SIG-M5 treated with dmso at 0.1 percent for 504 hours (cell line): ENCODE results near the gene DOK5.

Experiments used
- DNase-seq: peaks from one replicate; lab custom pipeline; 2025; ENCODE audit not compliant: unreplicated experiment; lab: John Stamatoyannopoulos, UW

DOK5 gene

DNA sequence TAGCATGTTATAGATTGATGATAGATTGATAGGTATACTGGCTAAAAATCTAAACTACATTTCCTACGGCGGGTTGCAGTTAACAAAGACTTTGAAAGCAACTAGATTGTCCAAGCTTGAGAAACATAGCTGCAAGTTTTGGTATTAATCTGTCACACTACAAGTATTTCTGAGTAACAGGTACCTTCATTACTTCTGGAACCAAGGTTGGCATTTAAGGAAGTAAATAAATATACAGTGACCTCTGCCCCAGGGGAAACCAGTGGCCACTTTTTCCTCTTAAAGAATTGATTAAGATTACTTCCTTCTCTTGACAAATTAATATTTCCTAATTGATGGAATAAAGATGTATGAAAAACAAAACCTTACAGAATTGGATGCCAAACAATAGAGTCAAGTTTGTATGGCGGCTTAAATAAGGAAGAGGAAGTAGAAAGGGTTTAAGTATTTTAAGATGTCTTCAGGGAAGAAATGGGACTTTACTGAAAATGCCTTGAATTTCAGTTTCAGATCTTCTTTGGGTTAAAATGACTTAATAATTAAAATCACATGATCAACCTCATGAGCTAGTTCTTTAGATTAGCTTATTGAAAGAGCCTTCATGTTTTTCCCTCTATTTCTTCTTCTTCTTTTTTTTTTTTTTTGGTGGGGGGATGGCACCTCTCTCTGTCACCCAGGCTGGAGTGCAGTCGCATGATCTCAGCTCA lies 132.8 kb downstream of the DOK5 start:
- no peak for DNase-seq

DNA sequence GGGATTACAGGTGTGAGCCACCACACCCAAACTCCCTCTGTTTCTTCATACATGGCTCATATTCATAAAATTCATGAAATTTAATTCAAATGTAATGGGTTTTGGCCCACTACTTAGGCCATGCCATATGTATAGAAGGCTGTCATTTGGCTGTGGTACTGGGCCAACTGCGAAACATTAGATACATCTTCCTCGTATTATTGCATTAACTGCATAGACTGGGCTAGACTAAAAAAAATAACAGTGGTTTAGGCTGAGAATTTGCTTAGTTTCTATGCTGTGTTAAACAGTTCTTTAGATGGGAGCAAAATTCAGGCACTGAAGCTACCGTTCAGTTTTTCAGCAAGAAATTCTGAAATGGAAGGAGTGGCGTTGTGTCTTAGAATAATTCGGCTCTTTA lies 133.6 kb downstream of the DOK5 start:
- DNase-seq: no peak

DNA sequence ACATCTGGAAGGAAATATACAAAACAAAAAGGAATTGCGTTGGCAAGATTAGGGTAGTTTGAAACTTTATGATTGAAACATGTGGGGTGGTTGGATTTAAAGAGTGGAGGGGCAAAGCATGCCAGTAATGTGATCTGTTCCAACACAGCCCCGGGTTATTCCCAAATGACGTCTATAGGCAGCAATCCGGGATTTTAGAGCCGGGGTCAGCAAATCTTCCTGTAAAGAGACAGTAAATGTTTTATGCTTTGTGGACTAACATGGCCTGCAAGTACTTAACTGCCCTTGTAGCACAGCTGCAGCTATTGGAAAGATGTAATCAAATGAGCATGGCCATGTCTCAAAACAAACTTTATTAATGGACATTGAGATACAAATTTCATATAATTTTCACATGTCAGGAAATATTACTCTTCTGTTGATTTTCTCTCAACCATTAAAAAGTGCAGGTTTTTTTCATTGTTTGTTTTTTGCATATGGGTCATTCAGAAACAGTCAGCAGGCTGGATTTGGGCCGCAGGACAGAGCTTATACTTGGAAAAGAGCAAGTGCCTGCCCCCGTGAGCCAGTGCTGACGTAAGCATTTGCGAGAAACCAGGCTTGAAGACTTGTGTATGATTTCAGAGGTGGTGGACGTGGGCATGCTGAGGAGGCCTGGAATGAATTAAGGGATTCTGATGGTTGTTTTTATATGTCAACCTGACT lies 136.5 kb downstream of the DOK5 start:
- DNase-seq: no peak

DNA sequence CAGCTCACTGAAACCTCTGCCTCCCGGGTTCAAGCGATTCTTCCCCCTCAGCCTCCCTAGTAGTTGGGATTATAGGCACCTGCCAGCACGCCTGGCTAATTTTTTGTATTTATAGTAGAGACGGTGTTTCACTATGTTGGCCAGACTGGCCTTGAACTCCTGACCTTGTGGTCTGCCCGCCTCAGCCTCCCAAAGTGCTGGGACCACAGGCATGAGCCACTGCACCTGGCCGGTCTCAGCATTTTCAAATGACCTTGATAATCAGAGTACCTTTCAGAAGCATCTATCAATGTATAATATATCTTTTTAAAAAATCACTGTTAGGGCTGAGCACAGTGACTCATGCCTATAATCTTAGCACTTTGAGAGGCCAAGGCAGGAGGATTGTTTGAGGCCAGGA lies 143.0 kb downstream of the DOK5 start:
- DNase-seq: no peak

DNA sequence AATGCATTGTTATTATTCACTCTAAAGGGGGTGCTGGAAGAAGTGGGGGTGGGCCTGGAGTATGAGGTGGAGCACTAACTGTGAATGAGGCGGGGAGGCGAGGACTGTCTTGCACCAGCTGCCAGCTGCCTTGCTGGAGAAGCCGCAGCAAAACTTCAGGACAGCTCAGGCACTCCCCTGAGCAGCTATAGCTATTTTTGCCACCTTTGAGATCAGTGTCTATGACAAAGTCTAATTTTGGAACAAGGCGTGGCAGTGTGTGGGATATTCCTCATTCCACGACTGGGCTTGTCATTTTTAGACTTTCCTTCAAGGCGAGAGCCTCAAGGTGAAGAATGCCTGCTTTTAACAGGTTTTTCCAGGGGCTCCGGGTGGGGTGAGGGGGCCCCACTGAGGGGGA lies 143.8 kb downstream of the DOK5 start:
- no peak for DNase-seq

DNA sequence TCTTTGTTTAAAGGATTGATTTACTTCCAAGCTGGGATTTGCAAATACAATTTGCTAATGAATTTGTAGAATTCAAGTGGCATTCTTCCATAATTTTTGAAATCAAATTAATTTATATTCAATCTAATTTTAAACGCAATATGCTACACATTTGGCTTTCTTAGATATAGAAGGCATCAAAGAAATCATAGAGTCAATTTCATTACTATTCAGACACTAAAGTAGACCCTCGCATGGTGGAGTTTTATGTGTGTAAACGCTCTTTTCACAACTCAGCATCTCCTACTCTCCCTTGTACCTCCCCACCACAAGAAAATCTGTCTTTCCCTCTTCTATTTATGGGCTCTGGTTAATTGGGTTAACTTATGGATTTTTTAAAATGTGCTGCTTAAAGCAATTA lies 144.3 kb downstream of the DOK5 start:
- DNase-seq: no peak

DNA sequence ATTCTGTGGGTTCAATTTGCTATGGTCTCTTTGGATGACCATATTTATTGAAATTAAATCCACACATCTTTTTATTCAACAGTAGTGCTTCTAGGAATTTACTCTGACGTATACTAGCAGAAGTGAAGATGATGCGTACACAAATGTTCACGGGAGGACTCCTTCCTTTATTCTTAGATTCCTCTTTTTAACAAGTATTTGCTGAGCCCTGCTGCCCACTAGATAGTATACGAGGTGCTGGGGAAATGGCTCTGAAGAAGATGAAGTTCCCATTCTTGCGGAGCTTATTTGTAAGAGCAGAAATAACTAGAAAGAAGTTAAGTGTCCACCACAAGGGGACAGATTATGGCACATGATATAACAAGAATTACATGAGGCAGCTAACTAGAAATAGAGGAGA lies 145.2 kb downstream of the DOK5 start:
- no peak for DNase-seq

DNA sequence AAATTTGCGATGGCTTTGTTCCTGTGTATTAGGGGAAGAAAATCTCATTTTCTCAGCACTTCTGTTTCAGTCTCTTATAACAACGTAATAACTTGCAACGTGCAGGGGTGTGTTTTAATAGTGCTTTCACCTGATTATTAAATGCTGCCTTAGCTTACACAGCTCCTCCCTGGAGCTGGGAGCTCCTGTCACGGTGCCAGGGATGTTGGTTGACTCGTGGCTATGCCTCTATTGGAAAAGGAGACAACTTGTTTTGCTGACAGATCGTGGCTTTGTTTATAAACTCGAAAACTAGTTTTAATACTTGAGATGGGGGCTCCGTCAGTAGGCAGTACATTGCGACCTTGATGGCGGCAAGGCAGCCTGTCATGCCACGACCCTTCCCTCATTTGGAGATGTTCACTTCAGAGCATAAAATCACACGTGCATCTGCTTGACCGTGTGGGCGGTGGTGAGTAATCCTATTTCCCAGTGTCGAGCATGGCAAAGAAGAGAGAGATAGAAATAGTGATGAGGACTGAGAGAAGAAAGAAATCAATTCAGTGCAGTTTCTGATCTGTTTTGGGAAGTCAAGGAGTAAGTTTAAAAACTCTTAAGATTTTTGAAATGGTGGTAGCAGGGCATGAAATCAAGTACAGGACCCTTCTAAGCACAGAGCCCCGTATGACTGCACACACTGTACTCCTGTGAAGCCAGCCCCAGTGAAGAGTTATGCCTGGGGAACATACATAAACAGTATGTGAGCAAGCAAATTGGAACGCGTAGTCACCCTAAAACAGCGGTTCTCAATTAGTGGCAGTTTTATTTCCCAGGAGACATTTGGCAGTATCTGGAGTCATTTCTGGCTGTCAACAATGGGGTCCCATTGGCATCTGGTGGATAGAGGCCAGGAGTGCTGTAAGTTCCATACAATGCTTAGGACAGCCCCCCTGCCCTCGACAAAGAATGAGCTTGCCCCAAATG lies 147.2 kb downstream of the DOK5 start:
- no peak for DNase-seq

DNA sequence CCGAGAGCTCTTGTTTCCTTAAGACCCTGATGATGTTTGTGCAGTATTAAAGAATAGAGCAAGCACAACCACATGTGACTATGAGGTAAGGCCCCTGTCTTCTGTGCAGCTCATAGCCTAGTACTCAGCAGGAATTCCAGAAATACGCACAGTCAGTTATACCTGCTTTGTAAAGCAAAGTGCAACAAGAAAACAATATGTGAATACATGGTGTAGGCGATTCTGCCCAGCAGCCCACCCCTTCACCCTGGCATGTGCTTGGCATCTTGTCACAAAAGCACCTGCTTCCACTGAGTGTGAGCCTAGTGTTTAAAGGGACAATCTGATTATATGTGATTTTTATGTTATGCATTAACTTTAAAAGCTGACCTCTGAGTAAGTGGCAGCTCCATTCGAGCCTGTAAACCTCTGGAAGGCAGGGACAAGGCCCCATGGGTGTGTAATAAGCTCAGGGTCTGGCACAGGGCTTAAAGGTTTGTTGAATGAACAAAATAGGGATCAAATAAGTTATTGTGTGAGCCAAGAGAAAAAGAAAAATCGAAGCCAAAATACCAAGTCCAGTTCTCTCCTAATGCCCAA lies 148.7 kb downstream of the DOK5 start:
- no peak for DNase-seq

DNA sequence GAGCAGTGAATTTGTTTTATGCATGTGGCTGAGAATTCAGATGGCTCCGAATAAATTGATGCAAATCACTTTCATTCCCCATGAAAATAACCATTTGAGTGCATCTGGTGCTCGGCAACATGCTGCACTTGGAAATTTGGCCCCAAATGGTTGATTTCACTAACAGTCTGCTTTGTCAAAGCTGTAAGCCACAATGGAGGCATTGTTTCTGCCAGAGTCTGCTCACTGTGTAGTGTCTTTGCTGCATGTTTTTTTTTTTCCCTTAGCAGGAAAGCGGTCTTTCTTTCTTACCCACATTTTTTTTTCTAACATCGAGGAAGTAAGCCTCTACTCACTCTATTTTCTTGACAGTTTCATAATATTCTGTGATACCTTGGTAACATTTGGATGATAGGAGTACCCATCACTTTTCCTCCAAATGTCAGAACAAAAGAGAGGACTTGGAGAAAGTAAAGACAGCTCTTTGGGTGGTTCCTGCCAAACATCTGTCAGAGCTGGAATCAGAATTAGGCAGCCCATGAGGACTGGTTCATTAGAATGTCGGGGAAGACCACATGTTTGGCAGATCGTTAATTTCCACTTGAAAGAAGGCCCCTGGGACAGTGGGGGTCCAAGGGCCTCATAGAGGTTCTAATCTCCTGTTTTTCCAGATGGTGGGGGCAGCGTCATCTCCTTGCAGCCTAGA lies 149.5 kb downstream of the DOK5 start:
- no peak for DNase-seq

DNA sequence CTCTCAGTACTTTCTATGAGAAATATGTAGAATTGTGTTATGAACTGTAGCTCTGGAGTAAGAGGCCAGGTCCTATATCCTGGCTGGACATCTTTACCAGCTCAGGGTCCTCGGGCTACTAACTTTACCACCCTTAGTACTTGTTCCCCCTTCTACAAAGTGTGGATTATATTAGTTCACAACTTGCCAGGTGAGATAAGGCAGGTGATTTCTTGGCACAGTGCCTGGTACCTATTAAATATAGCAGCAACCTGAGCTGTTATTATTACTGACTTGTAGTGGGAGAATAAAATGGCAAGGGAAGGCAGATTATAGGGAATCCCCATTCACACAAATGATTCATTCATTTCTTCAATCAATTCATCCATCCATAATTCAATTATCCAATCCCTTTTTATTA lies 150.1 kb downstream of the DOK5 start:
- DNase-seq: no peak

DNA sequence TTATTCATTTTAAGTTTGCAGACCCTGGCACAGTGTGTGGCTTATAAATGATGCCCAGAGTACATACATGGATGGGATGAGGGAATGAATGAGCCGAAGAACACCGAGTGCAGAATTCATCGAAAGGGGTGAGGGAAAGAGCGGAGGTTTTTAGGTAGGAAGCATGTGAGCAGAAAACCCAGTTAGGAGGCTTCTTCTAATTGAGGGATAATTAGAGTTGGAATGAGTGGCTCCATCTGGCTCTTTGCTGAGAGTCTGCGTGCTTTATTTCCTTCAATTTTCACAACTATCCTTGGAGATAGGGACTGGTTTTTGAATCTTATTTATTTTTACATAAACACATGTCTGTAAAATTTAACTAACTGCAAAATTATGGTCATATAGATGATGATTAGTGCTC lies 150.7 kb downstream of the DOK5 start:
- DNase-seq: no peak

DNA sequence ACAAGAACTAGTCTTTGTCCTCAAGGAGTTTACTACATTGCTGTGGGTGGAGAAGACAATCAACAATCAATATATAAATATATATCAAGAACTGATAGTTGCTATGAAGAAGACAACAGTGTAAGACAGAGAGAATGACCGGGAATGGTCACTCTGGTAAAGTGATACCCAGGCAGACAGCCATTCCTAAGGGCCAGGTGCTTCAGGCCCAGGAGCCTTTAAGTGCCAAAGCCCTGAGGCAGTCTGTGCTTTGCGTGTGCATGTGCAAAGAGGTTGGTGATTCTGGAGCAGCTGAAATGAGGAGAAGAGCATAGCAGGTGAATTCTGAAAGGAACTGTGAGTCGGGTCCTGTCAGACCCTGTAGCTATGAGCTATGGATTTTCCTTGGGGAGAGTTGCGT lies 154.2 kb downstream of the DOK5 start:
- DNase-seq: no peak

DNA sequence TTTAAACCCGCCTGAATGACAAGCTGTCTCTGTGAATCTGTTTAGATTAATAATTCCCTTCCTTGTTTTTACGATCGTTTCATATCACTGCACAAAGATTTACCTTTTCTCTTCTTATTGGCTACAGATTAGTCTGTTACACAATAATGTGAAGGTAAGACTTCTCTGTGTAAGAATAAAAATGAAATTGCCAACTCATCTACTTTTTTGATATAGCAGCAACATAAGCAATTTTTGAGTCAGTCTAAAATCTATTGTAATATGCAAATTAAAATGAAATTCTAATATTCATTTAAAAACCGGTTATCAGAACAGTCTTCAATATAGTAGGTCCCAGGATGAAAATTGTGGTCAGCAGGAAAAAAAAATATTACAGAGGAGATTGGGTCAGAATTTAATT lies 155.2 kb downstream of the DOK5 start:
- DNase-seq: no peak

DNA sequence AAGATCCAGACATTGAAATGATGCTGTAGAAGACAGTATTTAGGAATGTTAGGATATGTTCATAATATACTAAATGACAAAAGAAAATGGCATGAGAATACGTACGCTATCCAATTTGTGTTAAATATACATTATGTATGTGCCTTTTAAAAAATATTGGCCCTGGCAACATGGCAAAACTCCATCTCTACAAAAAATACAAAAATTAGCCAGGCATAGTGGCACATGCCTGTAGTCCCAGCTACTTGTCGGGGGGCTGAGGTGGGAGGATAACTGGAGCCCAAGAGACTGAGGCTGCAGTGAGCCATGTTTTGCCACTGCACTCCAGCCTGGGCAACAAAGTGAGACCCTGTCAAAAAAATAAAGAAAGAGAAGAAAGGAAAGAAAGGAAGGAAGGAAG lies 155.7 kb downstream of the DOK5 start:
- DNase-seq: no peak

DNA sequence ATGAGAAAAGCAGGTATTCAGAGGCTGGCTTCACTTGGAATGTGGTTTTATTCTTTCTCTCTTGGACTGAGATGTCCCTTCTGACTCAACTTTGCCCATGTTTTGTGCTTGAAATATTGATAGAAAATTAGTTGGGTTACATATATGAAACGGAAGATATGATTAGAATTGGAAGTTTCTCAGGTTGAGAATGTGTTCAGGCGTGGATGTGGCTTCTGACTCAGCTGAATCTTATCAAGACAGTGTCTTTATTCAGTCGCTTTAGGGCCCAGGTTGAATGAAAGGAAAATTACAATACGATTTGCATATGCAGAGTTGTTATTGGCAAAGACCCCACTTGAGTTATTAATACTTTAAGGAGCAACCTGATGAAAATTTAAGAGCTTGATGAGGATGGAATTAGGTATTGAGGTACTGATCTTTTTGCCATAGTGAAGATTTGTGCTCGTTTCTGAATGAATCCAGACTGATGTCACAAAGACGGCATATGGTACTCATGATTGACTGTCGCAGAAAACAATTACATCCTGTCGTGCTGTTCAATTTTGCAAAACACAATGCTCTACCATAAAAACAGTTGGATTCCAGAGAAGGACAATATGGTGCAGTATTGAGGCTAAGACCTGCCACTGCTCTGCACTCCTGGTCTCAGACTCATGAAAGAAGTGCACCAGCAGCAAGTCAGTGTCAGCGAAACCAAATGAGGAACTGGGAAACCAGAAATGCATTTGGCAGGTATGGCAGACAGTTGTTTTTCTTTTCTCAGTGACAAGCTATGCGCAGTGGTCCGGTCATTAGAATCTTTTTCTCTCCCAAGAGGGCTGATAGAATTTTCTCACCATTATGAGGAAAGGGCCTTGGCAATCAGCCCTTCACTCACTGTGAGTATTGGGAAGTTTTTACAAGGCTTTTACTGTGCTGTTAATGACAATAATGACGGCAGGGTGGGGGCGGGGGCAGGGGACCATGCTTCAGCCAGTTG lies 158.3 kb downstream of the DOK5 start:
- DNase-seq: no peak

DNA sequence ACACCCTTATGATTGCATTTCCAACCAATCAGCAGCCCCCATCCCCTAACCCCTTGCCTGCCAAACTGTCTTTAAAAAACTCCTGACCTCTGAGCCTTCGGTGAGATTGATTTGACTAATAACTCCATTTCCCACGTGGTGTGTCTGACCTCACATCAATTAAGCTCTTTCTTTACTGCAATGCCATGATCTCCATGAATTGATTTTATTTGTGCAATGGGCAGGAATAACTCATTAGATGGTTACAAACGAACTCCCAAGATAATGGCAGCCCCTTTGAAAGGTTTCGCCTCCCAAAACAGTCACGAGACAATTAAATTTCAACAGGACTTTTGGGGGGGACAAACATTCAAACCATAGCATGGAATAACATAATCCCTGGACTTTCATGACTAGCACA lies 161.2 kb downstream of the DOK5 start:
- no peak for DNase-seq

DNA sequence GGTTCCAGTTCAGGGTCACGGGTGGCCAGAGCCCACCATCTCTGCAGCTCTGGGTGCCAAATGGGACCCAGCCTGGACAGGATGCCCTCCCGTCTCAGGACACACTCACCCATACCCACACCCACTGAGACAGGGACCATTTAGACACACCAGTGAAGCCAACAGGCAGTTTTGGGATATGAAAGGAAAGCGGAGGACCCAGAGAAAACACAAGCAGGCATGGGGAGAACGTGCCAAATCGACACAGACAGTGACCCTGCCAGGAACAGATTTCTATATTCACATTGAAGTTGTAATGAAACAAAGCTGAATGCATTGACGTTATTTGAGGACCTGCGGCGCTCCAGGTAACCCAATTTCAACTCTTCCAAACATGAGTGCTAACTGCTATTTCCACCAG lies 164.5 kb downstream of the DOK5 start:
- DNase-seq: no peak

DNA sequence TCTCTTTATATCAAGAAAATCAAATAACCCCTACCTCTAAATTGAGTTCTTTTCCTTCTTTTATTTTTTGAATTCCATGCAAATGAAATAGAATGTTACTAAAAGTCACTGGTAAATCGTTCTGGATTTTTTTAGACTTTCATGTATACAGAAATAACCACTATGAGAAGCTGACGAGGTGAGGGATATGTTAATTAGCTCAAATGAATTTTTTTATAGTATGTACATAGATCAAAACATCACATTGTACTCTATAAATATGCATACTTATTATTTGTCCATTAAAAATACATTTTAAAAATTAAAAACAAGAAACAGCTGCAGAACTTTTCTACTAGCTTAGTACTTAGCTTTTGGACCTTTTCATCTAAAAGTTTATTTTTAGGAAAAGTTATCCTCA lies 165.4 kb downstream of the DOK5 start:
- no peak for DNase-seq
